Stimulated activated CD4-positive, alpha-beta T cell treated with anti-CD3 and anti-CD28 coated beads, Interleukin-12 subunit alpha, Interleukin-12 subunit beta, amount 100 ng/mL, for 4 hours (primary cell): ENCODE results near the gene RAP2B.

ENCODE experiments used
- DNase-seq: peaks from one replicate; pipeline ENCODE4 v3.0.0-alpha.2; 2020

The RAP2B gene

GRCh38 chr3:153195349-153195879, 33.4 kb downstream of the RAP2B start:
- no peak for DNase-seq

GRCh38 chr3:153209596-153209995, 47.6 kb downstream of the RAP2B start:
- DNase-seq, result no peak

- DNase-seq, result no peak
Measured at GRCh38 chr3:153210146-153210545, 48.1 kb downstream of the RAP2B start.

GRCh38 chr3:153210660-153211059, 48.6 kb downstream of the RAP2B start:
- no peak for DNase-seq

GRCh38 chr3:153215497-153215896, 53.5 kb downstream of the RAP2B start:
- no peak for DNase-seq

- DNase-seq, result no peak
Measured at GRCh38 chr3:153215966-153216365, 53.9 kb downstream of the RAP2B start.

GRCh38 chr3:153216928-153217327, 54.9 kb downstream of the RAP2B start:
- DNase-seq, result no peak

GRCh38 chr3:153219146-153219545, 57.1 kb downstream of the RAP2B start:
- no peak for DNase-seq
